ENCODE data around the gene ASCL5. TPM values are rescaled to one million over a fixed set of nuclear protein-coding genes. Genes with fewer than 3 reads are reported as not detected.
"Not testable (repeated sequence)": the region's sequence is repeated elsewhere in the genome, so short reads cannot be mapped to it uniquely, and the experiment has no call there.

The ASCL5 gene, protein sequence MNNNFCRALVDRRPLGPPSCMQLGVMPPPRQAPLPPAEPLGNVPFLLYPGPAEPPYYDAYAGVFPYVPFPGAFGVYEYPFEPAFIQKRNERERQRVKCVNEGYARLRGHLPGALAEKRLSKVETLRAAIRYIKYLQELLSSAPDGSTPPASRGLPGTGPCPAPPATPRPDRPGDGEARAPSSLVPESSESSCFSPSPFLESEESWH
- not detected in 2 replicates for total RNA-seq

DNA sequence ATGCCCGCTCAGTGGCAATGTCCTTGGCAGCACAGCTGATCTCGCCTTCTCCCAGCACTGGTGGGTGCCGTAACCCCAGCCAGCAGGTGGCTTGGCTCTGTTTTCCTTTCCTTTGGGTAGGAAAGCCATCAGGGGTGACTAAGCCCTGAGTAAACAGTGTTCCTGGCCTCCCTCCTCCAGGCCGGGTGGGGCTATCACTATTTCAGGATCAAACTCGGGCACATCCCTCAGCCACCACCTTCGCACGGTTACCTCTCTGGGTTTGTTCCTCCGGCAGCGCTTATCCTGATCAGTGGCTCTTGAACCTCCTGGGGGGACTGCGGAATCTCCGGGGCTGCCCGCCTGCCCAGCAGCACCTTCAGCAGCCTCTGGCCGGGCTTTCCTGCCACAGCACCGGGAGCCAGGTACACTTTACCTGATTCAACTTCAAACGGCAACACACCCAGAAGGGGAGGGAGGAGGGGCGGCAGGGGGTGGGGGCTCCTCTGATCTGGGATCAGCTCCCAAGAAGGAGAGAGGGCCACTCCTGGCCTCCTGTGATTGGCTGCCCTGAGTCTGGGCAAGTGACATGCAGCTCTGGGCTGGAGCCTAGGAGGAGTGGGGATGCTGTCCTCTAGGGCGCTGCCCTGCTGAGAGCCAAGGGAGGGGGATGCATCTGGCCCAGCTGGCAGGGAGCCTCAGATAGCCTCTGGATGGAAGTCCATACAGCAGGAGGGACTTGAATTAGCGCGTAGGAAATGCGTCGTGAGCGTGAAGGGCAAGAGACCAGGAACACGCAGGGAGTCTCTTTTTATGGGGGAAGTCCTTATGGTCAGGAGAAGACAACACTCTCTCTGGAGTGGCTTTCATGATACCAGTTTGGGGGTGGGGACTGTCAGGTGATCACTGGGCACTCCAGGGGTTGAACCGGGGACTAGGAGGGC lies at the start of gene ASCL5:
TSS of gene ASCL5 (minus strand) at position 353 of the 923 bp plus-strand sequence. CDS start 11,812 bp downstream, outside the sequence.
- intact Hi-C loops (cut with micrococcal nuclease), result no loop called here

DNA sequence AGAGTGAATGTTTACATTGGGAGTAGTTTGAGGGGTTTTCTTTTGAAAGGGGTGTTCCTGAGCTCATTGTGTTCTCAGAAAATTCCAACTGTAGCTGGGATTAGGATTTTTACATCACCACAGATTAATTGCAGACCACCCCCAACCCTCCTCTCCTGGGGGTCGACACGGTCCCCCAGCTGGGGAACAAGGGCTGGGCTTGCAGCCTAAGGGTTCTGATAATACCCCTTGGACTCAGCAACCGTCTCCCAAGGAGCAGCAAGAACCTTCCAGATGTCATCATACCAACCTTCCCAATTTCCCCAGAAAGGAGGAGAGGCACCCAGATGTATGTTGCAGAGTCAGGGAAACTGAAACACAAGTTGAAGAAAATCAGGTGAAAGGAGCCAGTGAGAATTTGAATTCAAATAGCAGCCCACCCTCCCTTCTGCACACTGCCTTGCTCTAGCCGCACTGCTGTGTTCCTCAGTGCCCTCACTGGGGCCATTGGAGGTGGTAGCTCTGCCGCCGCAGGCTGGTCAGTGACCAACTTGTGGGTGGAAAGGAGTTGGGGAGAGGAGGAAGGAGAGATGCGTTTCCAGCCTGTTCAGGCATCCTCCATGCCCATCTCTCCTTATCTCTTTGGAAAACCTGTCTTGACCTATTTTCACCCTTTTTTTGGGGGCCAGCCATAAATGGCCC lies 49.0 kb upstream of the ASCL5 start:
- intact Hi-C loops (cut with micrococcal nuclease), result no loop called here

DNA sequence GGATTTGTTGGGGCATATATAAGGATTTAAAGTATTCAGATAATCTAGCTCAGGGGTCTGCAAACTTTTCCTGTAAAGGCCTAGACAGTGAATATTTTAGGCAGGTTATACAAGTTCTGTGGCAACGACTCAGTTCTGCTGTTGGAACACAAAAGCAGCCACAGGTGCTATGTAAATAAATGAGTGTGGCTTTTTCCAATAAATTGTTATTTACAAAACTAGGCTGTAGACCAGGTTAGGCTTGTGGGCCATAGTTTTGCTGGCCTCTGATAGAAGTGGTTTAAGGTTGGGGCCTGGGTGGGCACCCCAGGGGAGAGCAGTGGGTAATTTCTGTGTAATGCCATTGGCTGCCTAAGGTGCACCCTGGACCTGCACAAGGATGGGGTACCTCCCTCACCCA lies 46.8 kb upstream of the ASCL5 start:
- intact Hi-C loops (cut with micrococcal nuclease), result no loop called here

DNA sequence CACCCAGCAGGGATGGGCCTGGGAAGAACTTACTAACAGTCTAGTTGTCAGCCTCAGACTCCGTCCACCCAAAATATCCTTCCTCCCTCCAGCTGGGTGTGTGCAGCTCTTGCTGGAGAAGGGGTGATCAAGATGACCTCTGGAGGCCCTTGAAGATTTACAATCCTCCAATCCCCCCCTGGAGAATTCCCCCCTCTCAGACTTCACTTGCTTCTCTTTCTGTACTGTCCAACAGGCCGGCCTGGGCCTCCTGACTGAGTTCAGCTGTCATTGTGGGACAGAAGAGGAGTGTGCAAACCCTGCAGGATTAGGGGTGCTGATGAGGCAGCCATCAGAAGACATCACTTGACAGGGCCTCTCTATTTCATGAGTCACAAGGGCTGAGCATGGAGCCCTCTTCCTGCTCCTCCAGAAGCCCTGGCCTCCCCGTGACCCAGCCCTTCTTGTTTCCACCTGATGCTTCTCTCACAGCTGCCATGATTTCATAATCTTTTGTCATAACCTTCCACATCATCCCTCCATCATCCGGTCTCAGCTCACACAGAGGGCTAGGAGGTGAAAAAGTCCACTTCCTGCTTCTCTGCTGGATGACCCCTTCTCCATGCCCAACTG lies 46.1 kb upstream of the ASCL5 start:
- intact Hi-C loops (cut with micrococcal nuclease), result no loop called here

DNA sequence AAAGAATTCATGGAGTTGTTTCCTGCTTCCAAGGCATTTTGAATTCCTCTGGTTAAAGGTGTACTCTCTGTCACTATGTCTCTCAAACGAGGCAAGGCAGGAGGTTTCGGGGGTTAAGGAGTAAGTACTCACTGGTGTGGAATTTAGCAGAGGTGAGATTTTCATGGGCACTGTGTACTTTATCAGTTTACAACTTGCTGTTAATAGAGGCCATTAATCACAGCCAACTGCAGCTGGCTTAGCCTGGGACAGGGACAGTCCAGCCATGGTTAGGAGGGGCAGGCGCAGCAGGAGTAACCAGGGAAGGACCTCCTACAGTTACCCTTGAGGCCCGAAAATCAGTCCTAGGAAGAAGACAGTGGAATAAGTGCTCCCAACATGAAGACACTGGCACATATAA lies 45.3 kb upstream of the ASCL5 start:
- intact Hi-C loops (cut with micrococcal nuclease), result no loop called here

DNA sequence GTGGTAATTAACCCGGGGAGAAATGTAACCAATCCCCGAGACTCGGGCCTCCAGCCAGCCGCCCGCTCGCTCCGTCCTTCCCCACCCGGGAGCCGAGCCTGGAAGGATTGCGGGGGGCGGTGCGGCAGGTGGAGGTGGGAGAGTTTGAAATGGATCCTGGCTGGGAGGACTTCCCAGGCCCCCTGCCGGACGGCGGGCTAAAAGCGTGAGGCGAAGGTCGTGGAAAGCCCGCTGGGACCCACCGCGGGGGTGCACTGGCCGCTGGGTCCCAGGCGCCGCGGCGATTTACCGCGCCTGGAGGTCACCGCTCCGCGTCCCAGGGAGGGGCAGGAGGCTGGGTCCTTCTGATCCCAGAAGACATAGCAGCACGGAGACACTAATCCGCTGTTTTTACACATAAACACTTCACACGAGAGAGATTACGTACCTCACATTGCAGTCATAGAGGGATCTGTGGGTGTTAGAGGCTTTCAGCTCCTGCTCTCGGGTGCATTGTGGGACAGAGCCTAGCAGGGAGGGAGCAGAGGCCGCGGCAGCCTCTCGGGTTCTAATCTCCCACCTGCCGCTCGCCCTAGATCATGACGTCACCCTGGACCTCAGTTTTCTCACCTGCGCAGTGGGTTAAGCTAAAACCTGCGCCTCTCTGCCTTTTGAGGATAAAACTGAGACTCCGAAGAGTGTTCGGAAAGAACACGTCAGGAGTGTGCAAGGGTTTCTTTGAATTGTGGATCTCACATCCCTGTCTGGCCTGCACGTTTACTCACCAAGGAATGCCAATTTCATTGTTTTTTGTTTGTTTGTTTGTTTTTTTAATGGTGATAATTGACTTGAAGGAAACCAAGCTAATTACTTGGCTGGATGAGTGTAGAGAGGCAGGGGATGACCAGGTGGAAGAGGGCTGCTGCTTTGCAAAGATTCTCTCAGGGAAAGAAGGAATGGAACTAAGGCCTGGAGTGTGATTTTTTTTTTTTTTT lies 44.4 kb upstream of the ASCL5 start:
- intact Hi-C loops (cut with micrococcal nuclease), result no loop called here

DNA sequence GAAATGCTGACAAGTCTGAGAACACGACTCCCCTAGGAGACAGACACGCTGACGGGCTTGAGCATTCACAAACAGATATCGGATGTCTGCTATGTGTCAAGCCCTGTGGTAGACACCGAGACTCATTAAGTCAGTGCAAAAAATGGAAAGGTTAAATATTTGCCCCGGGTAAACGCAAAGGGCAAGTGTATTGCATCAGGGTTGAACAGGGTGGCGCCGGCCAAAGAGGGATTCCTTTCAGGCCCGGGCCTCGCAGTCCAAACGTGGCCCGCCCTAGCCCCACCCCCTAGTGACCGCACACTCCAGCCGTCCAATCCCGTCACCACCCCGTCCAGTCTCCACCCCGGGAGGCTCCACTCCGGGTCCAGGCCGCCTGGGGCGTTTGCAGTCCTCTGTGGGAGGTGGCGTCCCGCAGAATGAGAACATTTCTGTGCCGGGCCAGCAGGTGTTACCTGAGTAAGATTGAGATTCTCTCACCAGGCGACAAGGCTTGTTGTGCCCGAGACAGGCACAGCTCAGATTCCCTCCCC lies 43.6 kb upstream of the ASCL5 start:
- intact Hi-C loops (cut with micrococcal nuclease), result loop anchor here (1.0 kb wide), 1 partner anchor 16 kb away; the partner anchor contains the start of gene TMEM9

DNA sequence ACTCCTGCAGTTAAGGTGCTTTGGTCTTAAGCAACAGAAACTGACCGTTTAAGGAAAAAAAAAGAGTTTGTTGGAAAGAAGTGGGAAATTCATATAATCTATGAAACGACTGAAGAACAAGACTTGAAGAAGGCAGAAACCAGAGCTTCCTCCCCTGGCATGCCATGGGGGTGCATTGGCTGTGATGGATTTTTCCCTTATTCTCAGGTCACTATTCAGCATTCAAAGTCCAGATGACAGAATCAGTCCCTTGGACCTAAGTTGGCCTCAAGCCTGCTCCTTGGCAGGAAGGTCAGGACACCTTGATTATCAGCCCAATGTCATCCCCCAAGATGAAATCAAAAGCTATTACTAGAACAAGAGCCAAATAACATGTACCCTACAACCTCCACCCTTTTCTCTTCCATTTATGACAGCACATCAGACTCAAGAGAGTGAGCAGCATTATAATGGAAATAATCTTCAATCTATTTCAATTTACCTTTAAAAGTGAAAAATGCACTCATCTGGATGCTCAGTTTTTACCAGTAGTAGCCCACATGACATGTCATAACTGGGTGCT lies 43.1 kb upstream of the ASCL5 start:
- intact Hi-C loops (cut with micrococcal nuclease), result loop anchor here (1.0 kb wide), 1 partner anchor 16 kb away; the partner anchor contains the start of gene TMEM9

DNA sequence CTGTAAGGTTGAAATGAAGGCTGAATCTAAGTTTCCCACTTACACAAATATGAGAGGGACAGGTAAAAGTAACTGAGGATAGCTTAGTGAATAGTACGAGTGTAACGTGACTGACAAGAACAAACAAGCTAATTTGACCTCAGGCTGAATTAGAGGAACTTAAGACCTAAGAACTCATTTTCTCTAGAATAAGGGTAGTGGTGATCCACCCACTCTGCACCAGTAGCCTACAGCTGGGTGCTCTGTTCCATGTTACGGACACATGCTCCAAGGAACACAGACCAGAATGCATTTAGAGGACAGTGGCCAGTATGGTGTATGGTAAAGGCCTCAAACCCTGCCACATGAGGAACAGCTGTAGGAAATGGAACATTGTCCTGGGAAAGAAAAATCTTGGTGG lies 42.2 kb upstream of the ASCL5 start:
- intact Hi-C loops (cut with micrococcal nuclease), result no loop called here

DNA sequence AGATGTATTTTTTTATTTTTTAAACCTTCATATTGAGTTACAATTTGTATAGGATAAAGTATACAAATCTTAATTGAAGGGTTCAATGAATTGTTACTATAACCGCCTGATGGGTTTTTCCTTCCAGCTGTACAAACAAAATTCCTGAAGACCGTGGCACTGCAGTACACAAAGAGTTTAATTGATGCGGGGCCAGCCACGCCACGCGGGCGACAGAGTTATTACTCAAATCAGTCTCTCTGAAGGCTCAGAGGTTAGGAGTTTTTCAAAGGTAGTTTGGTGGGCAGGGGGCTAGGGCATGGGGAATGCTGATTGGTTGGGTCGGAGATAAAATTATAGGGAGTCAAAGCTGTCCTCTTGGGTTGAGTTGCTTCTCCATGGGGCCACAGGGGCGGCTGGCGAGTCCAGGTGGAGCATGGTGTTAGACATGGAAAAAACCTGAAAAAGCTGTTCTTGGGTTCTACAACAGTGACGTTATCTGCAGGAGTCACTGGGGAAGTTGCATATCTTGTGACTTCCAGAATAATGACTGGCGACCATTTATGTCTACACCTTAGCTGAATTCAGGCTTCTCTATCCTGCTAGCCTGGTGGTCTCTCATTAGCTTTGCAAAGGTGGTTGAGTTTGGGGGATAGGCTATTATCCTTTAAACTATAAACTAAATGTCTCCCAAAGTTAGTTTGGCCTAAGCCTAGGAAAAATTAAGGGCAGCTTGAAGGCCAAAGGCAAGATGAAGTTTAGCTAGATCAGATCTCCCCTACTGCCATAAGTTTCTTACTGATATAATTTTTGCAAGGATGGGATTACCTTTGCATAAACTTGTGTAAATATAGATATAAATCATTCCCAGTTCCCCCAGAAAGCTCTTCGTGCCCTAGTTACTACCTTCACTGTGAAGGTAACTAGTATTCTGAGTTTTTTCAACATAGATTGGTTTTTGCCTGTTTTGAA lies 40.3 kb upstream of the ASCL5 start:
- intact Hi-C loops (cut with micrococcal nuclease), result no loop called here

DNA sequence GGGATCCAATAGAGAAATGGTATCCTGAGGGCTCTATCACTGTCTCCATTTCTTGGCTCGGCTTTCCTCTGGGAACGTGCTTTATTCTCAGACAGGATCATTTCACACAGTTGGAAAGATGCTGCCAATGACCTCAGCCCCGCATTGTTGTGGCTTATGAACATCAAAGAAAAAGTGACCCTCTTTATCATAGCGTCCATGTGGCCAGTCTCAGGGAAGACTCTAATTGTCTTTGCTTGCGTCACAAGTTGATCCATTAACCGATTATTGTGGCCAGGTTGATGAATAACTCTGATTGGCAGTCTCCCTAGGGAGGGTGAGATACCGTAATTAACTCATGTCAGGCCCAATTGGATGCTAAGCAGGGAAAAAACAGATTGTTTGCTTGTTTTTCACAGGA lies 37.7 kb upstream of the ASCL5 start:
- intact Hi-C loops (cut with micrococcal nuclease), result no loop called here

DNA sequence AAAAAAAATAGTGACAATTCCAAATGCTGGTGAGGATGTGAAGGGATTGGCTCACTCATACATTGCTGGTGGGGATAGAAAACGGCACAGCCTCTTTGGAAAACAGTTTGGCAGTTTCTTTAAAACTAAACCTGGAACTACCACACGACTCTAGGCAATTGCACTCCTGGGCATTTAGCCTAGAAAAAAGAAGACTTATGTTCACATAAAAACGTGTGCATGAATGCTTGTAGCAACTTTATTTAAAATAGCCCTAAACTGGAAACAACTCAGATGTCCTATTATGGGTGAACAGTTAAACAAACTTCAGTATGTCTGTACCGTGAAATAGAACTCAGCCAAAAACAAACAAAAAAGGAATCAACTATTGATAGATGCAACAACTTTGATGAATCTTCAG lies 36.7 kb upstream of the ASCL5 start:
- intact Hi-C loops (cut with micrococcal nuclease), result no loop called here

DNA sequence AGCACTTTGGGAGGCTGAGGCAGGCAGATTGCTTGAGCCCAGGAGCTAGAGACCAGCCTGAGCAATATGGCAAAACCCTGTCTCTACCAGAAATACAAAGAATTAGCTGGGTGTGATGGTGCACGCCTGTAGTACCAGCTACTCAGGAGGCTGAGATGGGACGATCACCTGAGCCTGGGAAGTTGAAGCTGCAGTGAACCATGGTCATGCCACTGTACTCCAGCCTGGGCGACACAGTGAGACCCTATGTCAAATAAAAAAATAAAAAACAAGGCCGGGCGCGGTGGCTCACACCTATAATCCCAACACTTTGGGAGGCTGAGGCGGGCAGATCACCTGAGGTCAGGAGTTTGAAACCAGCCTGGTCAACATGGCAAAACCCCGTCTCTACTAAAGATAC lies 36.1 kb upstream of the ASCL5 start:
- intact Hi-C loops (cut with micrococcal nuclease), result not testable (repeated sequence)

DNA sequence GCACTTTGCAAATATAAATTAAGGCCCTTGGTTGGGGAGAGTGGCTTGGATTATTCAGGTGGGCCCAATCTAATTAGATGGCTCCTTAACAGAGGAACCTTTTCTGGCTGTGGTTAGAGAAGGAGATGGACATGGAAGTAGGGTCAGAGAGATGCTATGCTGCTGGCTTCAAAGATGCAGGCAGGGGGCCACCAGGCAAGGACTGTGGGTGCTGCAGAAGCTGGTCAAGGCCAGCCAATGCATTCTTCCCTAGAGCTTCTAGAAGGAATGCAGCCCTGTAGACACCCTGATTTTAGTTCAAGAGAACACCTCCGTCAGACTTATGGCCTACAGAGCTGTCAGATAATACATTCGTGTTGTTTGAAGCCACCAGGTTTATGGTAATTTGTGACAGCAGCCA lies 31.0 kb upstream of the ASCL5 start:
- intact Hi-C loops (cut with micrococcal nuclease), result no loop called here

DNA sequence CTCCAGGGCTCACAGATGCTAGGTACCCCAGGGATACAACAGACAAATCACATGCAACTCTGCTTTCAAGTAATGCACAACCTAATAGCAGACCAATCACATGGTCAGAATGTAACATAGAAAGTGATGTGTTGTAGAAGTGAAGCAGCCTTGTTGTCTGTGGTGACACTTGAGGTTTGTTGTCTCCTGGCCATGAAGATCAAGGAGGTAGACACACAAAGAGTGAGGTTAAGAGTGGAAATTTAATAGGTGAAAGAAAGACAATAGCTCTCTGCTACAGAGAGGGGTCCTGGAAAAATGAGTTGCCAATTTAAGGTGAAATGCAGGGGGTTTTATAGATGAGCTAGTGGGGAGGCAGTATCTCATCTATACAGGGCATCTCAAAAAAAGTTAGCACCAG lies 29.8 kb upstream of the ASCL5 start:
- intact Hi-C loops (cut with micrococcal nuclease), result no loop called here

DNA sequence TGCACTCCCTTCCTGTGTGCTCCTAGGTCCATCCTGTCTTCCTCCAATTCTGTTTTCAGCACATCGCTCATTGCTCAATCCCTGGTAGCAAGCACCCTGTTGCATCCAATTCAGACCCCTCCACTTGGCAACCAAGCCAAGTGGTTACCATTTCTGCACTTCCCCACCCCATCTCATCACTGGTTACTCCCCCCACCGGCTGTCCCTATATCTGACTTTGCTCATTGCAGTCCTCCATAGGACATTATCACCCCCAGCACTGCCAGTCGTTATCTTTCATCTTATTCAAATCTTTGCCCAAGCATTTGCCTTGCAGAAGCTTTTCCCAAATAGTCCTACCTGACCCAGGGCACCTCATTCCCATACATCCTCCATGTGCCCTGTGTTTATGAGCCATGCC lies 29.4 kb upstream of the ASCL5 start:
- intact Hi-C loops (cut with micrococcal nuclease), result no loop called here

DNA sequence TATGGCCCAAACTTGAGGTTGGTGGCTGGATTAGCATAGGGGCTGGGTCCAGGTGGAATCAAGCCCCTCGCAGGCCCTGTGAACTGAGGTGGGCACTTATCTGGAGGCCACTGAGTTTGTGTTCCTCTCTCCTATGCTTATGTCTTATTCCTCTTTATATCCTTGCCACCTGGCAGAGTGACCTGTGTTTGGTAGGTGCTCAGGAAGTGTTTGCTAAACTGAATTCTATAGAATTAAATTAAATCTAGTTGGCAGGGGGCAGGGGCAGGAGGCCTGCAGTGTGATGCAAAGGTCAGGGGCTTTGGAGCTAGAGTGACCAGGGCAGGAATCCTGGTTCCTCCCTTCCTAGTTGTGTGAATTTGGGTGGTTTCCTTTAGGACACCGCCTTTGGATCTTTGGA lies 28.4 kb upstream of the ASCL5 start:
- intact Hi-C loops (cut with micrococcal nuclease), result loop anchor here (2.0 kb wide), 1 partner anchor 535 kb away; the partner anchor contains the start of gene KIF14

DNA sequence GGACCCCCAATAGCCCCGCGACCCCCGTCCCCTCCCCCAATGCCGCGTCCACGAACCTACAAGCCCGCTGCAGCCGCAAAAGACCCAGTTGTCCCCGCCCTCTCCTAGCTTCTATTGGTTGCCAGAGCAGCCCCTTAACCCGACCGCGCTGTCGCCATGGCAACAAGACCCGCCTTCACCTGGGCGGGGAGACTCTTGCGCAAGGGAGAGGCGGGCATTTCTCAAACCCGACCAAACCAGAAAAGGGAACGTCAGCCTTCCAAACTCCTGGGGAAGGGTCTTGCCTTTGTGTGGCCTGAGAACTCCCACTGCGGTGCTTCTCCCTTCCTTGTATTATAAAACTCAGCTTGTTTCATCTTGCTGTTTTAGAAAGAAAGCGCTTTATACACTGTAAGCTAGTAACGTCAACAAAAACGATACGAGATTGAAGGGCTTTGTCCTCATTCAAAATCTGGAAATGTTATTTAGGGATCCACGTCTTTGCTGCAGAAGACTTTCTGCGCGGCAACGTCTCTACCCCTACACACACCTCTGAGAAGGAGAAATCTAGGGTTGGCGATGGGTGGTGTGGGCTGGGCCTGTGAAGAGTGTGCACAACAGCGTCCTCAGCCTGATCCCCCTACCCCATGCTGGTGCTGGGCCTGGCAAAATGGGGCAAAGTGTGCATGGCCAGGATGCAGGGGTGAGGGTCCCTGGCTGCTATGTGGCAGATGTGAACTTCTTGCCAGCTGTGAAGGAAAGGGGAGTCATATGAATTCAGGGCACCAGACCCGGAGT lies 27.6 kb upstream of the ASCL5 start, which contains the start of gene TMEM9:
TSS of gene TMEM9 (minus strand) at position 86 of the 777 bp plus-strand sequence. CDS start 551 bp downstream, outside the sequence.
- intact Hi-C loops (cut with micrococcal nuclease), result loop anchor here (1.0 to 2.0 kb wide), 5 partner anchors 16 to 534 kb away; partner anchors contain the start of genes KIF14 and KIF21B

Data from T-helper 2 cell treated with Interferon-gamma antibody and Interleukin-4, amounts not matched to agents 100 ng/mL and 5 ng/mL, for 36 hours (primary cell).